ENCODE results near the gene HOXC10.

Gene HOXC10

DNA sequence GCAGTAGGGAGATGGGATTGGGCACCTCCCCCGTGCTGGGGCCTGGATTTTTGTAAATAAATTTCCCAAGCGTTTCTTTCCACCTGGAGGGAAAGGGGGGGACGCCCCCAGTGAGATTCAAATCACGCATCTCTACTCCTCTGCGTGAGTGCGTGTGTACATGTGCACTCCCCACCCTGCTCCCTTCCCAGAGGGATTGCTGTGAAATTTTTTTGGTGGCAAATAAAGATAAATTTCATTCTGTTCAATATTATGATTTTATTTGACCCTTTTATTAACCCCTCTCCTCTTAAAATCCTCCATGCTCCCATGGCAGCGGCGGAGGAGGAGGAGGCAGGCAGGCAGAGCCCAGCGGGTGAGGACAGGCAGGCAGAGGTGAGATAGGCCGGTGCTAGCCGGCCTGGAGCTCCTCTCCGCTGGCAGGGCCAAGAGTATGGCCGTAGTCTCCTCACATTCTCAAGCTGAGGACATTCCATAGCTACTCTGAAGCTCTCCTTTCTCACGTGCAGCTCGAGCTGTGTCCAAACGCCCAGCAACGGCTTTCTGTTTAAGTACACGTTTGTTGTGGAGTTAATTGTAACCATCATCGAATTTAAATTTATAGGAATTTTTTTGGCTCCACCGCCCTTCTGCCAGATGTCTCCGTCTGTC, 8.6 kb upstream of the HOXC10 start:
- Histone ChIP-seq H2AFZ (ENCODE audit: low read depth) (no peak overlapping the region), H3K36me3 (ENCODE audit: insufficient read depth) (no peaks in the 10 kb centered on the region), H4K20me1 (ENCODE audit: insufficient read depth) (no peaks in the 10 kb centered on the region), H3K4me2 (no peak overlapping the region), H3K79me2 (ENCODE audit: insufficient read depth, low read depth) (no peaks in the 10 kb centered on the region), H3K4me1 (ENCODE audit: low read depth, poor library complexity, severe bottlenecking) (peaks cover 13% of the 10 kb centered on the region), H3K27me3 (ENCODE audit: insufficient read depth, low read depth) (peaks cover 98% of the 10 kb centered on the region), H3K4me3 (IDR thresholded peaks at IDR 0.05; ENCODE audit: insufficient read depth, low read depth, low read length) (no peak overlapping the region), H3K9ac (no peak overlapping the region), H3K27ac (no peak overlapping the region)
- TF ChIP-seq, protein P1, sequence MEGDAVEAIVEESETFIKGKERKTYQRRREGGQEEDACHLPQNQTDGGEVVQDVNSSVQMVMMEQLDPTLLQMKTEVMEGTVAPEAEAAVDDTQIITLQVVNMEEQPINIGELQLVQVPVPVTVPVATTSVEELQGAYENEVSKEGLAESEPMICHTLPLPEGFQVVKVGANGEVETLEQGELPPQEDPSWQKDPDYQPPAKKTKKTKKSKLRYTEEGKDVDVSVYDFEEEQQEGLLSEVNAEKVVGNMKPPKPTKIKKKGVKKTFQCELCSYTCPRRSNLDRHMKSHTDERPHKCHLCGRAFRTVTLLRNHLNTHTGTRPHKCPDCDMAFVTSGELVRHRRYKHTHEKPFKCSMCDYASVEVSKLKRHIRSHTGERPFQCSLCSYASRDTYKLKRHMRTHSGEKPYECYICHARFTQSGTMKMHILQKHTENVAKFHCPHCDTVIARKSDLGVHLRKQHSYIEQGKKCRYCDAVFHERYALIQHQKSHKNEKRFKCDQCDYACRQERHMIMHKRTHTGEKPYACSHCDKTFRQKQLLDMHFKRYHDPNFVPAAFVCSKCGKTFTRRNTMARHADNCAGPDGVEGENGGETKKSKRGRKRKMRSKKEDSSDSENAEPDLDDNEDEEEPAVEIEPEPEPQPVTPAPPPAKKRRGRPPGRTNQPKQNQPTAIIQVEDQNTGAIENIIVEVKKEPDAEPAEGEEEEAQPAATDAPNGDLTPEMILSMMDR (conservative IDR thresholded peaks at IDR 0.05; ENCODE audit: low read depth, low read length): no peak

DNA sequence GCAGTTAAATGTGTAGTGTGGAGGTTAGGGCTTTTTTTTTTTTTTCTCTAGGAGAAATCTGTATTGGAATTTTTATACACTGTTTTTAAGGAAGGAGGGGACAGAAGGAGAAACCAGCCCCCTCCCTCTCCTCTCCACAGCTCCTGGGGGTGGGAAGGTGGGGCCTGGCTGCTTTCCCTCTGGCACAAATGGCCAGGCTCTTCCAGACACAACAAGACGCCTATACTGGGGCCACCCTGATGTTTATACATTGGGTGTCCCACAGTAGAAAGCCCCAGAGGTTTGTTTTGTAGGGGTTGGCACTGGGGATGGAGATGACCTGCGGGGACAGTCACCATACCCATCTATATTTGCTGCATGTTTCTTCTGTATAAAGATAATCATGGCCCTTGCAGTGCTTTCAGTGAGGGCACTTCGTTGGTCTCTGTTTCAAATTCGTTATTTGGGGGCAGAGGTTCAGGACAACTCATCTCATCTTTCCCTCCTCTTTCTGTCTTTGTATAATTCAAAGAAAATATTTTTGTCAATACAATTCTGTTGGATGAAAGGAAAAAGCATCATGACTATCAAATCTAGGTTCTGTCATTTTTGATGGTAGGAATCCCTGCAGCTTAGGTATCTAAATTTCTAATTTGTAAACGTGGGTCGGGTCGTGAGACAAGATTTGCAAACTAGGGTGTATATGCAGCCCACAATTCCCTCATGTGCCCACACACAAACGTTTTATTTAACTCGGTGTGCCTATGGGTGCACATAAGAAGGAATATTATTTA, 7.9 kb upstream of the HOXC10 start:
- H3K27me3 ChIP-seq (ENCODE audit: insufficient read depth, low read depth): peaks cover 98% of the 10 kb centered on the region
- H3K9ac ChIP-seq: no peak overlapping the region
- no peaks in the 10 kb centered on the region for H4K20me1 ChIP-seq (ENCODE audit: insufficient read depth)
- TF ChIP-seq, protein P1 (conservative IDR thresholded peaks at IDR 0.05; ENCODE audit: low read depth, low read length): no peak
- H2AFZ ChIP-seq (ENCODE audit: low read depth): no peak overlapping the region
- H3K4me2 ChIP-seq: 0 out of 2 replicates have a peak overlapping the region, but pooled peaks have one; percentile 44
- no peak overlapping the region for H3K4me3 ChIP-seq (IDR thresholded peaks at IDR 0.05; ENCODE audit: insufficient read depth, low read depth, low read length)
- peaks cover 13% of the 10 kb centered on the region for H3K4me1 ChIP-seq (ENCODE audit: low read depth, poor library complexity, severe bottlenecking)
- H3K27ac ChIP-seq: no peak overlapping the region
- no peaks in the 10 kb centered on the region for H3K79me2 ChIP-seq (ENCODE audit: insufficient read depth, low read depth)
- no peaks in the 10 kb centered on the region for H3K36me3 ChIP-seq (ENCODE audit: insufficient read depth)

DNA sequence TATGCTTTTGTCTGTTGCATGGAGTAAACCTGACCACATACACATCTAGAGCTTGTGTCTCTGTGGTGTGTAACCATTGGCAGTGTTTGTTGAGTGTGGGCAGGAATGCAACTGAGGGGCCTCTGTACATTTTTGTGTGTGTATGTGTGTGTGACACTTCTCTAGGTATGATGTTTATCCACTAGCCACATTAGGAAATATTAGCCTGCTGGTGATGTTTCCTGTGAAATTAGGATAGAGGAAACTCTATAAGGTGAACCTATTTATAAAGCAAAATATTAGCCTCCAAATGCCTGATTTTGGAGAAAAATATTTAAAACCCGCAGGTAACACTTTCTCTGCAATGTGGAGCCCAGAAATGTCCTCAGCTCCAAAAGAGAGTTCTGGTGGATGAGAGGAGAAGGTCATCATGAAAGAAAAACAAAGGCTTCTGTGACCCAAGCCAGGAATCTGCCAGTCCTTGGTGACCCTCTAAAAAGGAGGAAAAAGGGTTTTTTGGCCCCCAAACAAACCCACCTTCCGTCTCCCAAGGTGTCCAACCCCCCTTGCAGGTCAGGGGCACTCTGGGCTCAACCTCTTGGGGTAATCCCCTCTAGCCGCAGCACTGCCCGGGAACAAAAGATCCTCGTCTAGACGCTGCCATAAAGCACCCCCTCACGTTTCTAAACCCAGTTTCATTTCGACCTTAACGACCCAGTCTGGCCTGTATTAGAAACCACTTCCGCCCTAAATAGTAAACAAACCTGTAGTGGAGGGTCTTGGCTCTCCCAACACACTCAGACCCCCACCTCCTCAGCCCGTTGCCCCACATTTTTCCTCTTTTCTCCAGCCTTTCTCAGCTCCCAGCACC, 7.1 kb upstream of the HOXC10 start:
- Histone ChIP-seq H3K4me1 (ENCODE audit: low read depth, poor library complexity, severe bottlenecking) (peaks cover 13% of the 10 kb centered on the region), H3K4me2 (peak overlapping the region; percentile 44; the same call in 1 of the 2 replicates), H3K27ac (no peak overlapping the region), H3K27me3 (ENCODE audit: insufficient read depth, low read depth) (peaks cover 98% of the 10 kb centered on the region), H3K79me2 (ENCODE audit: insufficient read depth, low read depth) (no peaks in the 10 kb centered on the region), H2AFZ (ENCODE audit: low read depth) (no peak overlapping the region), H3K4me3 (IDR thresholded peaks at IDR 0.05; ENCODE audit: insufficient read depth, low read depth, low read length) (no peak overlapping the region), H4K20me1 (ENCODE audit: insufficient read depth) (no peaks in the 10 kb centered on the region), H3K36me3 (ENCODE audit: insufficient read depth) (no peaks in the 10 kb centered on the region), H3K9ac (no peak overlapping the region)
- TF ChIP-seq, protein P1 (conservative IDR thresholded peaks at IDR 0.05; ENCODE audit: low read depth, low read length): no peak

- no peaks in the 10 kb centered on the region for H3K79me2 ChIP-seq (ENCODE audit: insufficient read depth, low read depth)
- peaks cover 98% of the 10 kb centered on the region for H3K27me3 ChIP-seq (ENCODE audit: insufficient read depth, low read depth)
- TF ChIP-seq, protein P1 (conservative IDR thresholded peaks at IDR 0.05; ENCODE audit: low read depth, low read length): no peak
- no peak overlapping the region for H2AFZ ChIP-seq (ENCODE audit: low read depth)
- no peaks in the 10 kb centered on the region for H4K20me1 ChIP-seq (ENCODE audit: insufficient read depth)
- no peaks in the 10 kb centered on the region for H3K36me3 ChIP-seq (ENCODE audit: insufficient read depth)
- peaks cover 13% of the 10 kb centered on the region for H3K4me1 ChIP-seq (ENCODE audit: low read depth, poor library complexity, severe bottlenecking)
- no peak overlapping the region for H3K4me2 ChIP-seq
- no peak overlapping the region for H3K27ac ChIP-seq
- H3K4me3 ChIP-seq (IDR thresholded peaks at IDR 0.05; ENCODE audit: insufficient read depth, low read depth, low read length): no peak overlapping the region
- H3K9ac ChIP-seq: no peak overlapping the region
Observed at GRCh38 chr12:53978477-53979356, 6.2 kb upstream of the HOXC10 start.

Measured in KMS-11 (cell line).